Stomach (tissue), 4 donors: ENCODE data around the gene TGIF2.

Source experiments
- POLR2A ChIP-seq, 4 donors: fragments of 450-650 bp; IDR thresholded peaks; one replicate each; pipeline ENCODE4 v1.6.1; 2016; ENCODE audit warnings: antibody characterized with exemption in 4 of 4, control low read depth in 2 of 4, mild to moderate bottlenecking in 1 of 4, moderate library complexity in 1 of 4
- POLR2AphosphoS5 ChIP-seq, 3 donors: sonication (generic); formaldehyde crosslinking; IDR thresholded peaks; one replicate each; pipeline ENCODE4 v1.6.1; 2016; ENCODE audit warnings: antibody characterized with exemption in 3 of 3

GRCh38 chr20:36544134-36545018 is 29.0 kb upstream of the TGIF2 start:
- TF ChIP-seq POLR2AphosphoS5 (IDR thresholded peaks at IDR 0.05) (peak in 1 of 3 donors; percentile 38), POLR2A (IDR thresholded peaks at IDR 0.05) (no peak)
